Right lobe of liver (tissue), 6 donors: ENCODE results near the gene USP43. TPM values are rescaled to one million over a fixed set of nuclear protein-coding genes. Genes with fewer than 3 reads are reported as not detected.

ENCODE experiments used
- ATAC-seq, 4 donors: fragments of 200-7000 bp; cut with Tn5 transposase; one replicate each; pipeline ENCODE4 v1.9.1; 2020; ENCODE audit warnings: mild to moderate bottlenecking in 4 of 4, moderate library complexity in 4 of 4
- DNase-seq, 3 donors: peaks; one replicate each; pipeline ENCODE4 v3.0.0-alpha.2; 2020
- H3K27ac ChIP-seq, 3 donors: fragments of 200-600 bp; one replicate each; pipeline ENCODE4 v1.8.0; 2022
- H3K27me3 ChIP-seq, 2 donors: fragments of 200-600 bp; one replicate each; pipeline ENCODE4 v1.8.0; 2022
- H3K36me3 ChIP-seq, 4 donors: fragments of 200-600 bp; sonication (generic) in 1 of 4; one replicate each; pipeline versions ENCODE4 v1.5.1 to v1.8.0; 2017 to 2022; ENCODE audit warnings: control low read depth in 1 of 4
- H3K4me1 ChIP-seq, 4 donors: fragments of 200-600 bp; sonication (generic) in 1 of 4; one replicate each; pipeline versions ENCODE4 v1.5.1 to v1.8.0; 2017 to 2022; ENCODE audit warnings: control low read depth in 1 of 4
- H3K4me3 ChIP-seq, 3 donors: fragments of 200-600 bp; one replicate each; pipeline ENCODE4 v1.8.0; 2022
- H3K9me3 ChIP-seq, 4 donors: fragments of 200-600 bp; sonication (generic) in 1 of 4; one replicate each; pipeline versions ENCODE4 v1.5.1 to v1.8.0; 2017 to 2022; ENCODE audit warnings: control low read depth in 1 of 4
- CTCF ChIP-seq, 4 donors: fragments of 200-600 bp in 3 of 4; fragments of 450-650 bp in 1 of 4; IDR thresholded peaks; one replicate each; pipeline versions ENCODE4 v1.5.1 to v1.8.0; 2016 to 2022; ENCODE audit warnings: antibody characterized with exemption in 4 of 4, mild to moderate bottlenecking in 2 of 4
- POLR2A ChIP-seq: fragments of 450-650 bp; IDR thresholded peaks from one replicate; pipeline ENCODE4 v1.6.1; 2017; ENCODE audit warnings: antibody characterized with exemption, mild to moderate bottlenecking
- WGBS: methylation state at CpG from one replicate; pipeline ENCODE4 v1.1.6; 2018; ENCODE audit warnings: low coverage, low lambda C conversion rate; ENCODE audit not compliant: insufficient coverage; ENCODE audit errors: missing lambda C conversion rate; 5-methylcytosine and 5-hydroxymethylcytosine counted together
- intact Hi-C, 2 donors: fragments of 100-400 bp; cut with DNase I; formaldehyde crosslinking; loops; one replicate each; pipeline versions ENCODE4 v1.11.2 to v1.14.1; 2022
- total RNA-seq, 6 experiments: library from RNA; depleted of rRNA in 2 of 6; stranded (reverse); fragments of >200 nt in 2 of 6; fragmentation: NEBNext Ultra II Directional in 3 of 6; extraction: Animal tissue kit (Norgen Biotek cat#: 25700) in 3 of 6; gene quantifications; one replicate each; pipeline versions ENCODE4 v1.1.0 to v1.2.4, GENCODE V29; 2016 to 2023
- donor health status: DM: no; HTN: yes; CAD: no.
- donor health status: DM: no; HTN: no; CAD: no.
- donor health status: DM: no; HTN: no; CAD: no.
- donor health status: DM: no; HTN: yes; CAD: no.
- donor health status: DM: no; HTN: yes; CAD: no.

The USP43 gene
- total RNA-seq, 6 experiments from 2014 or later, result 2.1 to 11.6 (median 6.8) TPM

GRCh38 chr17:9776911-9777310 lies 131.6 kb downstream of the USP43 start:
- TF ChIP-seq CTCF (IDR thresholded peaks at IDR 0.05), result no peak
- TF ChIP-seq POLR2A, result no peak
- no peak for ATAC-seq
- Histone ChIP-seq H3K4me1 (no peaks in the 10 kb centered on the region), H3K4me3 (no peak overlapping the region), H3K9me3 (no peaks in the 10 kb centered on the region), H3K36me3 (no peaks in the 10 kb centered on the region), H3K27ac (no peak overlapping the region), H3K27me3 (no peaks in the 10 kb centered on the region)
- intact Hi-C loops, result no loop called here
- no peak for DNase-seq
- WGBS, result 68% methylated on average over 9 of the region's 9 CpGs

Other genes starting within 250 kb of the USP43 start
- 10 to 100 TPM; 20.6 to 35.3 (median 27.7) TPM for gene STX8, start 69.7 kb upstream of the USP43 start, total RNA-seq
- gene CFAP52, start 68.9 kb upstream of the USP43 start, total RNA-seq, result not detected
- not detected for gene DHRS7C, start 146.1 kb downstream of the USP43 start, total RNA-seq
- gene GSG1L2, start 176.6 kb downstream of the USP43 start, total RNA-seq, result not detected
- gene GLP2R, start 180.4 kb downstream of the USP43 start, total RNA-seq, result 1 to 10 TPM in 1 of 6 experiments, under 1 TPM in 5; 0.12 to 2.4 (median 0.63) TPM